Hepatocyte (in vitro differentiated cells): ENCODE measurements around the gene NCOA6. TPM values are rescaled to one million over a fixed set of nuclear protein-coding genes. Genes with fewer than 3 reads are reported as not detected.

Experiments used
- DNase-seq: peaks from one replicate; pipeline ENCODE4 v3.0.0-alpha.2; 2016; ENCODE audit warnings: low spot score
- H2AFZ ChIP-seq: fragments of 200-600 bp; sonication (generic); 2 replicates; pipeline ENCODE4 v1.6.0; 2016; ENCODE audit warnings: antibody characterized with exemption, mild to moderate bottlenecking
- H3K27ac ChIP-seq: fragments of 200-600 bp; sonication (generic); 2 replicates; pipeline ENCODE4 v1.5.1; 2016; ENCODE audit warnings: mild to moderate bottlenecking
- H3K27me3 ChIP-seq: fragments of 200-600 bp; sonication (generic); 2 replicates; pipeline ENCODE4 v1.6.1; 2016
- H3K36me3 ChIP-seq: fragments of 200-600 bp; sonication (generic); replicated peaks from 2 replicates; pipeline ENCODE4 v1.5.1; 2016; ENCODE audit warnings: low read depth; ENCODE audit not compliant: insufficient read depth
- H3K4me1 ChIP-seq: fragments of 200-600 bp; sonication (generic); 2 replicates; pipeline ENCODE4 v1.5.1; 2016; ENCODE audit warnings: mild to moderate bottlenecking, moderate library complexity; ENCODE audit not compliant: insufficient read depth
- H3K4me2 ChIP-seq: fragments of 200-600 bp; sonication (generic); 2 replicates; pipeline ENCODE4 v1.6.0; 2016
- H3K4me3 ChIP-seq: fragments of 200-600 bp; sonication (generic); 2 replicates; pipeline ENCODE4 v1.5.1; 2016; ENCODE audit warnings: mild to moderate bottlenecking
- H3K79me2 ChIP-seq: fragments of 200-600 bp; sonication (generic); 2 replicates; pipeline ENCODE4 v1.6.0; 2017; ENCODE audit warnings: mild to moderate bottlenecking
- H3K9me2 ChIP-seq: fragments of 200-600 bp; sonication (generic); replicated peaks from 2 replicates; pipeline ENCODE4 v1.6.0; 2017; ENCODE audit warnings: mild to moderate bottlenecking; ENCODE audit not compliant: insufficient read depth
- H3K9me3 ChIP-seq: fragments of 200-600 bp; sonication (generic); 2 replicates; pipeline ENCODE4 v1.5.1; 2016; ENCODE audit warnings: low read depth, mild to moderate bottlenecking
- H4K20me1 ChIP-seq: fragments of 200-600 bp; sonication (generic); 2 replicates; pipeline ENCODE4 v1.6.0; 2016; ENCODE audit warnings: mild to moderate bottlenecking; ENCODE audit not compliant: insufficient read depth, poor library complexity, severe bottlenecking
- EZH2 ChIP-seq: fragments of 200-600 bp; sonication (generic); IDR thresholded peaks from 2 replicates; pipeline ENCODE4 v1.6.1; 2016; ENCODE audit warnings: antibody characterized with exemption, mild to moderate bottlenecking, borderline replicate concordance
- EZH2phosphoT487 ChIP-seq: fragments of 200-600 bp; sonication (generic); IDR thresholded peaks from one replicate; pipeline ENCODE4 v1.6.1; 2018; ENCODE audit warnings: antibody characterized with exemption, mild to moderate bottlenecking, low read depth, moderate library complexity; ENCODE audit not compliant: unreplicated experiment, severe bottlenecking
- WGBS: methylation state at CpG from one replicate; pipeline ENCODE4 v1.1.6; 2016; ENCODE audit warnings: low lambda C conversion rate; ENCODE audit errors: missing lambda C conversion rate; 5-methylcytosine and 5-hydroxymethylcytosine counted together
- polyA plus RNA-seq: library from polyadenylated mRNA; unstranded; fragments of >200 nt; fragmentation: Nextera tagmentation; extraction: Ambion mirVana; gene quantifications from 2 replicates; pipeline ENCODE4 v1.2.1, GENCODE V29; 2016
- total RNA-seq: library from RNA; depleted of rRNA; stranded (reverse); fragments of >200 nt; gene quantifications from 2 replicates; pipeline ENCODE4 v1.2.3, GENCODE V29; 2014
- TF ChIP-seq, protein P1 (sequence below): fragments of 200-600 bp; sonication (generic); IDR thresholded peaks from 2 replicates; pipeline ENCODE4 v1.5.1; 2016; ENCODE audit warnings: antibody characterized with exemption, mild to moderate bottlenecking; ENCODE audit not compliant: poor library complexity

Gene NCOA6
- total and polyA plus RNA-seq, 2 experiments from 2014 or later = 11.6 to 23.5 TPM

DNA sequence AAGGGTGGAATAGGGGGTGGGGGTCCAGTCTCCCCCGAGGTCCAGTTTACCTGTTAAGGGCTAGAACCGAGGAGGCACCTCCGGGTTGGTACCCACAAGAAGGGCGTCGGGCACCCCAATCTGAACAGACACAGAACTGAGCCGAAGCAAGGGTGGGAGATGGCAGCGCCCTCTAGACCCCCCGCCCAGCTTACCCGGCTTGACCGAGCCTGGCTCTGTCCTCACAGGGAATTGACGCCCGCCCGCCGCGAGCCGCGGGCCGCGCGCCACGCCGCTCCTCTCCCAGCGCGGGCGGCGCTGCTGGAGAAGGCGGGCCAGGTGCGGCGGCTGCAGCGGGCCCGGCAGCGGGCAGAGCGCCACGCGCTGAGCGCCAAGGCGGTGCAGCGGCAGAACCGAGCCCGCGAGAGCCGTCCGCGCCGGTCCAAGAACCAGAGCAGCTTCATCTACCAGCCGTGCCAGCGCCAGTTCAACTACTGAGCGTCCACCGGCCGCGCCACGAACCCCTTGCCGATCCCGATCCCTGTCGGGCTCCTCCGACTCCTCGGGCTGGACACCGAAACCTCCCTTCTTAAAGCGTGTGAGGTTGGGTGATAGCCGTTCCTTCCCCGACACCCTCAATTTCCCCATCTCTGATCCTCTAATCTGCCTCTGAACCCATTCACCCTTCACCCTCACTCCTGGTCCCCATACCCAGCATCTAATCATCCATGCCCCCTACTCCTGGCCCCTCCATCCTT, 115.5 kb downstream of the NCOA6 start:
- H3K4me3 ChIP-seq = peak overlapping the region; percentile 87
- H3K4me1 ChIP-seq = peaks cover 17% of the 10 kb centered on the region
- DNase-seq = peak; percentile 87
- H3K9me2 ChIP-seq = no peaks in the 10 kb centered on the region
- peak overlapping the region; percentile 92 for H3K4me2 ChIP-seq
- peak overlapping the region; percentile 67 for H2AFZ ChIP-seq
- peak overlapping the region; percentile 86 for H3K27ac ChIP-seq
- H3K9me3 ChIP-seq = no peaks in the 10 kb centered on the region
- TF ChIP-seq EZH2phosphoT487 (no peak), EZH2 (no peak)
- TF ChIP-seq, protein P1, sequence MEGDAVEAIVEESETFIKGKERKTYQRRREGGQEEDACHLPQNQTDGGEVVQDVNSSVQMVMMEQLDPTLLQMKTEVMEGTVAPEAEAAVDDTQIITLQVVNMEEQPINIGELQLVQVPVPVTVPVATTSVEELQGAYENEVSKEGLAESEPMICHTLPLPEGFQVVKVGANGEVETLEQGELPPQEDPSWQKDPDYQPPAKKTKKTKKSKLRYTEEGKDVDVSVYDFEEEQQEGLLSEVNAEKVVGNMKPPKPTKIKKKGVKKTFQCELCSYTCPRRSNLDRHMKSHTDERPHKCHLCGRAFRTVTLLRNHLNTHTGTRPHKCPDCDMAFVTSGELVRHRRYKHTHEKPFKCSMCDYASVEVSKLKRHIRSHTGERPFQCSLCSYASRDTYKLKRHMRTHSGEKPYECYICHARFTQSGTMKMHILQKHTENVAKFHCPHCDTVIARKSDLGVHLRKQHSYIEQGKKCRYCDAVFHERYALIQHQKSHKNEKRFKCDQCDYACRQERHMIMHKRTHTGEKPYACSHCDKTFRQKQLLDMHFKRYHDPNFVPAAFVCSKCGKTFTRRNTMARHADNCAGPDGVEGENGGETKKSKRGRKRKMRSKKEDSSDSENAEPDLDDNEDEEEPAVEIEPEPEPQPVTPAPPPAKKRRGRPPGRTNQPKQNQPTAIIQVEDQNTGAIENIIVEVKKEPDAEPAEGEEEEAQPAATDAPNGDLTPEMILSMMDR = peak; percentile 48
- no peaks in the 10 kb centered on the region for H3K27me3 ChIP-seq
- no peaks in the 10 kb centered on the region for H3K79me2 ChIP-seq
- H3K36me3 ChIP-seq = no peaks in the 10 kb centered on the region
- WGBS = 6% methylated on average over 59 of the region's 61 CpGs
- peaks cover 8% of the 10 kb centered on the region for H4K20me1 ChIP-seq

DNA sequence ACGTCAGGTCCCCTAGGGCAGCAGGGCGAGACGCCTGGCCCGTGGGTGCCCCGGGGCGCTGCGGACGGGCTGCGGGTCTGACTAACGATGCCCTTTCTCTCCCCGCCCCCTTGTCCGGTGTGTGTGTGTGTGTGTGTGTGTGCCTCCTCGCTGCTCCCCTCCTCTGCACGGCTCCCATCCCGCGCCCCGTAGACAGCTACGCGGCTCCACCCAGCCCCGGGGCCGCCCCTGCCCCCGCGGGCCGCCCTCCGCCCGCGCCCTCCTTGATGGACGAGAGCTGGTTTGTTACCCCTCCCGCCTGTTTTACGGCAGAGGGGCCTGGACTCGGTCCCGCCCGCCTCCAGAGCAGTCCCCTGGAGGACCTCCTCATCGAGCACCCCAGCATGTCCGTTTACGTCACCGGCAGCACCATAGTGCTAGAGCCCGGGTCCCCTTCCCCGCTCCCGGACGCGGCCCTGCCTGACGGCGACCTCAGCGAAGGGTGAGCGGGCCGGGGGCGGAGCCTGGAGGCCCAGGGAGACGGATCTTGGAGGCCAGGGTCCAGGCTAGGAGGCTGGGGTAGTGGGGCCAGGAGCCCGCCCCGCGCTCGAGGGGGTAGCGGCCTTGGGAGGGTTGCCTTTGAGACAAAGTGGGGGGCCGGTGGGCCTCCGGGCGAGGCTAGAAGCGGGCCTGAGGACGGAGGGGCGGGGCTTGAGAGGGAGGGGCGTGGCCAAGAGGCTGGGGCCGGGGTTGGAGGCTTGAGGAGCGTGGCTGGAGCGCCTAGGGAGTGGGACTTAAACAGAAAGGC, 116.2 kb downstream of the NCOA6 start:
- no peaks in the 10 kb centered on the region for H3K27me3 ChIP-seq
- H3K36me3 ChIP-seq = no peaks in the 10 kb centered on the region
- WGBS = 1% methylated on average over 41 of the region's 64 CpGs
- TF ChIP-seq, protein P1 = no peak
- TF ChIP-seq EZH2 (no peak), EZH2phosphoT487 (no peak)
- H2AFZ ChIP-seq = peak overlapping the region; percentile 67
- no peaks in the 10 kb centered on the region for H3K9me2 ChIP-seq
- DNase-seq = peak; percentile 88
- no peaks in the 10 kb centered on the region for H3K9me3 ChIP-seq
- peak overlapping the region; percentile 86 for H3K27ac ChIP-seq
- no peaks in the 10 kb centered on the region for H3K79me2 ChIP-seq
- peak overlapping the region; percentile 87 for H3K4me3 ChIP-seq
- peaks cover 8% of the 10 kb centered on the region for H4K20me1 ChIP-seq
- peaks cover 17% of the 10 kb centered on the region for H3K4me1 ChIP-seq
- peak overlapping the region; percentile 92 for H3K4me2 ChIP-seq

DNA sequence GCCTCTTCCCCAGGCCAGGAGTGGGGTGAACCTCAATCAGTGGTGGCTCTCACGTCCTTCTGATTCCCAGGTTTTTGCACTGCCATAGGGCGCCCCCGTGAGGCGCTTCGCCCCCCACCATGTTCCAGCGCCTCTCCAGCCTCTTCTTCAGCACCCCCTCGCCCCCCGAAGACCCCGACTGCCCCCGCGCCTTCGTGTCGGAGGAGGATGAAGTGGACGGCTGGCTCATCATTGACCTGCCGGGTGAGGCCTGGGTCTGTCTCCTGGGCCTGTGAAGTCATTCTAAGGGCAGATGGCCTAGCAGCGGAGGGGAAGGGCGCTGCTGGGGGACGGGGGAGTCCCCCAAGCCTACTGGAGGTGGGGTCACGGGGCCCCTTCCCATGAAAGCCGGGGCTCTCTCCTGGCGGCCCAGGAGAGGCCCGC, 116.8 kb downstream of the NCOA6 start:
- peaks cover 8% of the 10 kb centered on the region for H4K20me1 ChIP-seq
- peaks cover 17% of the 10 kb centered on the region for H3K4me1 ChIP-seq
- no peaks in the 10 kb centered on the region for H3K9me3 ChIP-seq
- peak overlapping the region; percentile 92 for H3K4me2 ChIP-seq
- H2AFZ ChIP-seq = peak overlapping the region; percentile 67
- 18% methylated on average over 7 of the region's 22 CpGs for WGBS
- no peaks in the 10 kb centered on the region for H3K27me3 ChIP-seq
- TF ChIP-seq, protein P1 = peak; percentile 56
- TF ChIP-seq EZH2phosphoT487 = no peak
- no peaks in the 10 kb centered on the region for H3K9me2 ChIP-seq
- H3K27ac ChIP-seq = peak overlapping the region; percentile 86
- peak overlapping the region; percentile 87 for H3K4me3 ChIP-seq
- no peaks in the 10 kb centered on the region for H3K79me2 ChIP-seq
- H3K36me3 ChIP-seq = no peaks in the 10 kb centered on the region
- DNase-seq = peak; percentile 63
